GM18526 (cell line): ENCODE measurements around the gene MMEL1.

ENCODE experiments used
- POLR2A ChIP-seq: IDR thresholded peaks from 3 replicates; pipeline ENCODE4 v1.6.1; 2011; ENCODE audit not compliant: insufficient read length; ENCODE audit errors: extremely low read depth

Gene MMEL1

DNA sequence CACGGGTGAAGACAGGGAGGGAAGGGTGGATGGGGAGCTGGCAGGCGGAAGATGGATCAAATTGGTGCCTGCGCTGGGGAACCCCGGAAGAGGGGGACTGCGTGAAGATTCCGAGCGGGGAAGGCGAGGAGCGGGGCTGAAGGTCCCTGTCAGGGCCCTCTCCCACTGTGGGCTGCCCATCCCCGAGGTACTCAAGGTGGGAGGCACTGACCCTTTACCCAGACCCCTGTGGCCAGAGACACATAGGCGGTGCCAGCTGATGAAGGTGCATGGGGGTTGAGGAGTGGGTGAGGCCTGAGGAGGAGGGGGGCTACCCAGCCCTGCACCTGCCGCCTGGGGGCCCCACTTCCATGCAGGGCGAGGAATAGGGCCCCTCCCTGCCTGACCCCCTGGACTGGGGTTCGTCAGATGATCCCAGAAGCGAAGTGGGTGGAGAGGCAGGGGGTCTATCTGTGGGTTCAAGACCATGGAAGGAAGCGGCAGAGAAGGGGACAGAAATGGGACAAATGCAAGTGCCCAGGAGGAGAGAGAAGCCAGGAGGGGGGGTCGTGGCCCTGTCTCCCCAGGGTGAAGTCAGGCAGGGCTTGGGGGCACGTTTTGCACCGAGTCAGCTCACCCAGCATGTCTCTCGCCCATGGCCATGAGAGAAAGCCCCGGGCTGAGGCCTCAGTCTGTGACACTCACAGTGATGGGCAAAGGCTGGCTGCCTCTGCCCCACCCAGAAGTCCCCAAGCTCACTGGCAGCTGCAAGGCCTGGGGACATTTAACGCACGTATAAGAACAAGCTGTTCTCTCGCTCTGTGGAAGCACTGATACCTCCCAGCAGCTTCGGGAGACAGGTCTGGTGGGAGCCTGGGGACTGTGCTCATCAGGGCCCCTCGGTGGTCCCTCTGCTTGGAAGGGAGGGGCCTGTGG is 7.0 kb upstream of the MMEL1 start:
- TF ChIP-seq POLR2A: no peak

DNA sequence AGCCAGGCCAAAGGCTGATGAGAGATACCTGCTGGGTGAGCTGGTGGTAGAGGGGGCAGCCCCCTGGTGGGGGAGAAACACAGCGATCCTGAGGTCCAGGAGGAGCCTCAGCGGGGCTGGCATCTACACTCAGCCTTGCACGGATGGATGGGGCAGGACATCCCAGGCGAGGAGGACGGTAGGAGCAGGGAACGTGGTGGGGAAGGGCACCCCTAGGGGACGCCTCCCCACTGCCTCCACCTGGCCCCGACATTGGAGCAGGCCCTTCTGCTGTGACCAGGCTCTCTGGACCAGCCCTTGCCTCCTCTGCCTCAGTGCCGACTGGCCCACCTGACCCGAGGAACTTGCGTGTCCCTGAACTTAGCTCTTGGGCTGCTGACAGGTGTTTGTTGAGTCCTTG is 6.4 kb upstream of the MMEL1 start:
- no peak for TF ChIP-seq POLR2A

DNA sequence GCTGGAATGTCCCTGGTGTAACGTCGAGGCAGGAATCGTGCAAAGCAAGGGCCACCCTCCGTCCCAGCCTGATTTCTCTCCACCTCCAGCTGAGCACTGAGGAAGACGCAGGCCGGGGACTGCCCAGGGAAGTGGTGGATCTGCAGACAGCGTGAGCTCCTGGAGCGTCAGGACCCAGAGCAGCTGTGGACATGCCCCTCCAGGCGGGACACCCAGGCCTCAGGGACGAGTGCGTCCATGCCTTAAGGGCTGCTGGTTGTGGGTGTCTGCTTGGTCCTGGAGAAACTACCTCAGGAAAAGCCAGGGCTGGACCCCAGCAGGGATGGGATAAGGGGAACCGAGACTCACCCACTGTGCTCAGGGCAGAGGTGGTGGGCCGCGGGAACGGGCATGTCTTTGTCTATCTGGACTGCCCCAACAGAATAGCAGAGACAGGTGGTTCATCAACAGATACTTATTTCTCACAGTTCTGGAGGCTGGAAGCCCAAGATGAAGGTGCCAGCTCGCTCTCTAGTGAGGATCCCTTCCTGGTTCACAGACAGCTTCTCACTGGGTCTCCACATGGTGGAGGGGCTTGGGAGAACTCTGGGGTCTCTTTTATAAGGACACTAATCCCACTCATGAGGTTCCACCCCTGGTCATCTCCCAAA is 5.8 kb upstream of the MMEL1 start:
- no peak for TF ChIP-seq POLR2A

DNA sequence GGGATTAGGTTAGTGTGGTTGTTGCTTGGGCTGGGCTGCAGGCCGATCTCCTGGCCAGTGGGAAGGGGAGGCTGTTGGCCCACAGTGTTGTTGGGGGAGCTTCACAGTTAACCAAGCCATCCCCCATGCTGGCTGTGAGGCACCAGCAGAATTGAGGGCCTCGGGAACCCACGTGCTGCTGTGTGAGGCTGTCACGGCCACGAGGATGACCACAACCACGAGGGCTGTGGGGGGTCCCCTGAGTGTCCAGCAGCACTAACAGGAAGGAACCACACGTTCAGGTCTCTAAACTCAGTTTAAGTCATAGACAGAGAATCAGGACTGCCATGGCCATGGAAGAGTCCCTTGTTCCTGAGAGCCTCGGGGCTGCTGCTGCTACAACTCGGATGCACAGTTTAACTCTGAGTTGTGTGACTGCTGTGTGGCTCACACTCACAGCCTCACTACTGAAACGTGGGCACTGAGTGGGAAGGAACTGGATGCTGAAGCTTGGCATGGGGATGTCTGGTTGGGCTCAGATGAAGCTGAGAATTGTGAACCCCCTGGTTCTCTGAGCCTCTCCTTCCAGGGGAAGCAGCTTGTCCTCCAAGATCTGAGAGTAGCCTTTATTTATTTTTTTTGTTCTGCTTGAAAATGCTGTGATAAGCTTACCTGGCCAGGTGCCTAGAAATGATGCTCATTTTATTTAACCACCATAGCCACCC is 4.8 kb upstream of the MMEL1 start:
- TF ChIP-seq POLR2A: no peak

DNA sequence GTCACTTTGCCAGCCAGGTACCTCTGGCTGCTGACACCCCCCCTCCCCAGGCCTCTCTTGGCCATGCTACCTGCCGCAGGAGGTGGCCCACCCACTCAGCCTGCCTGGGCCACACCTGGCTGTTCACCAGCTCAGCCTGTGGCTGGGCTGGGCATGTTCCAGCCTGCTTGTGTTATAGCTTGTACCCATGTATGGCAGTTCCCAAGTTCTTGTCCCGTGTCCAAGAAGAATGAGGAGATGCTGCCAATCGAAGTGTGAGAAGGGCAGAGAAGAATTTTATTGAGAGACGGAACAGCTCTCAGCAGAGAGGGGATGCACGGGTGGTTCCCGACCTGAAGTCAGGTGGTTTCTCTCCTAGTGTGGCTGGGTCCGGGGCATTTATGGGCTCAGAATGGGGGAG is 3.9 kb upstream of the MMEL1 start:
- no peak for TF ChIP-seq POLR2A

DNA sequence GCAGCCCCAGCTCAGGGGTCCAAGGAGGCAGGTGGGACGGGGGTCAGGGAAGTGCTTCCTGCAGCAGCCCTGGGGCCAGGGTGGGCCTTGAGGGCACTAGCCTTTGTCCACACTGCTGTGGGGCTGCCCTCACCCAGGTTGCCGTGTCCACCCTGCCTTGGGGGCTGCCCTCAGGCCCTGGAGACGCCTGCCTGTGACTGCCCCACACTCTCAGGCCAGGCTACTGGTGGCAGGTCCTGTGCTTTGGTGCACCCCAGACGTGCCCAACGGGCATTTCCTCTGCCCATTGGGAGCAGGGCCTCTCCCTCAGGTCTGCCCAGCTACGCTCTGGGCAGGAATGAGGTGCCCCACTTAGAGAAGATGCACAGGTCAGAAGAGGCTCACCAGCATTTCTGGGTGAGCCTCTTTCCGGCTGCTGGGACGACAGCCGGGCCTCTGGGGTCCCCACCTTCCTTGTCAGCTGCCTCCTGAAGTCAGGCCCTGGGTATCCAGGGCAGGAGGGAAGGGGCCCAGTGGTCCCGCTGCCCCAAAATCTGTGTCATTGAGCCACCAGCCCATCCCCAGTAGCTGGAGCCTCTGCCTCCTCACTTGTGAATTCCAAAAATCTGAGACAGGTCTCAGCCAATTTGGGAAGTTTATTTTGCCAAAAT is 2.7 kb upstream of the MMEL1 start:
- no peak for TF ChIP-seq POLR2A

DNA sequence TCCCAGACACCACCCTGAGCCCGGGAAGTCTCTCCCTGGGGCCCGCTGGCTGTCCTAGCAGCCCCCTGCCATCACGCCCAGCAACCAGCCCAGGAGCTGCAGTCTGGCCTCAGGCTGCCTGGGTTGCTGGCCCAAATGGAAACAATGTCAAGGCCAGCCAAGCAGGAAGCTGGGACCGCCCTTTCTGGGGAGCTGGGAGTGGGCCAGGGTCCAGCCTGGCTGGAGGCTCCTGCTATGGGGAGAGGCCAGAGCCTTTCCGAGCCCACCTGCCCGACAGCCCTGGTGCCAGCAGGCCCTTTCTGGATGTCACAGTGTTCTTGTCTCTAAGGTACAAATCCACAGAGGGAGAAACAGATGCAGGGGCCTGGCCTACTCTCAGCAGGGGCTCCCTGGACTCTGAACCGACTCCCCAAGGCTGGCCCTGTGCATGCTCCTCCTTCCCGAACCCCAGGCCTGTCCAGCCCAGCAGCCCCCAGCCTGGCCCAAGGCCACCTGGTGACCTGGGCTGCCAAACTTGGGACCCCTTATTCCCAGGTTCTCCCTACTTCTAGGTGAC is 1.2 kb upstream of the MMEL1 start:
- no peak for TF ChIP-seq POLR2A

DNA sequence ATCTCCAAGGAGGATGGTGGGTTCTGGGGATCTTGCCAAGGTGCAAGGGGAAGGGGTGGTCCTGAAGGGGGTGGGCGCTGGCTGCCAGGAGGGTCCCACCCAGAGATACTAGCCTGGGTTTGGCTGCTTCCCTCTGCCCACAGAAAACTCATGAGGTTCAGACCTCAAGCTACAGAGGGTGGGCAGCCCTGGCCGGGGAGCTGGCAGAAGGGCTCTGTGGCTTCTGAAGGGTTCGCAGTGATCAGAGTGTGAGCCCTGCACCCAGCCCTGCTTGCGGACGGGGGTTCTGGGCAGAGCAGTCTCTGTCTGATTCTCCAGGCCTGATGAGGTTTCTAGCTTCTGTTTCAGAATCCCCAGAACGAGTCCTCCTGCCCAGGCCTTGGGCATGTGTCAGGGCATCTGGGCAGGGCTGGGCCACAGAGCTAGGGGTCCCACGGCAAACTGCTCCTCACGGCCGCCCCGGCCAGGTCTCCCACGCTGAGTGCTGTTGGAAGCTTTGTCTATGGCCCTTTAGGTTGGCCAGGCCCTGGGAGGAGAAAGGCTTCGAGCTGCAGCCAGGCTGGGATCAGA is 635 bp upstream of the MMEL1 start:
- TF ChIP-seq POLR2A: no peak

DNA sequence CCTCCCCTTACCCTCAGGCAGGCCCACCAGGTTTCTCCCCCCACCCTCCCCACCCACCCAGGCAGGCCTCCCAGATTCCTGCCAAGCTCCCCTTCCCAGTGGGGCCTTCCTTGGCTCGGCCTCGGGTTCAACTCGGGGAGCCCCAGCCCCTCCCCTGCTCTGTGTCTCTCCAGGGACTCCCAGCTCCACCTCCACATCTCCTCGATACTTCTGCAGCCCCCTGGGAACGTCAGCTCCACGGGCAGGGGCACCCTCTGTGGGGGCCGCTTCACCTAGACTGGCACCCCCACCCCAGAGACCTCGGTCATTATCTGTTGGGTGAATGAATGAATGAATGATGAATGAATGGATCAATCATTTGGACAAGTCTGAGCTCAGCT is 775 bp downstream of the MMEL1 start:
- no peak for TF ChIP-seq POLR2A

DNA sequence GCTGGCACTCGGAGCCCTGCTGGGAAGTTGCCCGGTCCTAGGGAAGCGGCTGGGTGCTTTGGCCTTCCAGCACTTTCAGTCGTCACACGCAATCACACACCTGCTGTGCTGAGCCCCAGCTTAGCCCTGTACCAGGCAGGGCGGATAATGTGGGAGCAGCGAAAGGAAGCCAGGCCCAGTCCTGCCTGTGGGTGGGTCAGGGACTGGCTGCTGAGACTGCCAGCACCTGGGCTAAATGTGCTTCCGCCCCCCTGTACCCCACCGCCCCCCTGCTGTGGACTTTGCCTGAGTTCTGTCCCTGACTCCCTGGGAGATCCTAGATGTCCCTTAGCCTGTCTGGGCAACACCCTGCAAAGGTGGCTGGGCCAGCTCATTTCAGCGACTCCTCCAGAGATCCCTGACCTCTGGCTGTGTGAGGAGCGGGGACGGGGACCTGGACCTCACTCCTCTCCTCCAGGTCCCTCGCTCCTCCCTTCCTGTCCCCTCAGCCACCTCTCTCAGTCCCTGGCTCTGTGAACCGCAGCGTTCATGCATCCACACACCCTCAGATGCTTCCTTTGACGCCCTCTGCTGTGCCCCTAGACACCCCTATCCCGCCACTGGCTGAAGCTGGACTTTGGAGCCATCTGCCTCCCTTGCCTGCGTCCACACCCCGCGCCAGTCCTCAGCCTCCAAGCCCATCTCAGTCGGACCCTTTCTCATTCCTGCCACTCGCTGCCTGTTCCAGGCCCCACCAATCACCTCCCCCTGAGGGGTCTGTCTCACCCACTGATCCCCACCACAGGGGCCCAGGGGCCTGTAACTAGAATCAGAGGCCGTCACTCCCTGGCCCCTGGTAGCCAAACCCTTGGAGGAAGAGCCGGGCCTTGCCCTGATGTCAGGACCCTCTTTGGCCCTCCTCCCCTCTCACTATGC is 1.4 kb downstream of the MMEL1 start:
- no peak for TF ChIP-seq POLR2A

DNA sequence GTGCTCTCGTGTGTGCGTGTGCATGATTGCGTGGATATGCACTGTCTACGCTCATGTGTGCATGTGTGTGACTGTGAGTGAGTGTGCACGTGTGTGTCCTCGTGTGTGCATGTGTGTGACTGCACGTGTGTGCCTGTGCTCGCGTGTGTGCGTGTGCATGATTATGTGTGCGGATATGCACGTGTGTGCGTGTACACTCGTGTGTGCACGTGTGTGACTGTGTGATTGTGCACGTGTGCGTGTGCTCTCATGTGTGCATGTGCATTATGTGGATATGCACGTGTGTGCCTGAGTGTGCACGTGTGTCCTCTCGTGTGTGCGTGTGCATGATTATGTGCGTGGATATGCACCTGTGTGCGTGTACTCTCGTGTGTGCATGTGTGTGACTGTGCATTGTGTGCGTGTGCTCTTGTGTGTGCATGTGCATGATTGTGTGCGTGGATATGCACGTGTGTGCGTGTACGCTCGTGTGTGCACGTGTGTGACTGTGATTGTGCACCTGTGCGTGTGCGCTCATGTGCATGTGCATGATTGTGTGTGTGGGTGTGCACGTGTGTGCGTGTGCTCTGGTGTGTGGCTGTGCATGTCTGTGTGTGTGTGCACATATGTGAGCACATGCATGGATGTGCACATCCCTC is 2.2 kb downstream of the MMEL1 start:
- TF ChIP-seq POLR2A: no peak

DNA sequence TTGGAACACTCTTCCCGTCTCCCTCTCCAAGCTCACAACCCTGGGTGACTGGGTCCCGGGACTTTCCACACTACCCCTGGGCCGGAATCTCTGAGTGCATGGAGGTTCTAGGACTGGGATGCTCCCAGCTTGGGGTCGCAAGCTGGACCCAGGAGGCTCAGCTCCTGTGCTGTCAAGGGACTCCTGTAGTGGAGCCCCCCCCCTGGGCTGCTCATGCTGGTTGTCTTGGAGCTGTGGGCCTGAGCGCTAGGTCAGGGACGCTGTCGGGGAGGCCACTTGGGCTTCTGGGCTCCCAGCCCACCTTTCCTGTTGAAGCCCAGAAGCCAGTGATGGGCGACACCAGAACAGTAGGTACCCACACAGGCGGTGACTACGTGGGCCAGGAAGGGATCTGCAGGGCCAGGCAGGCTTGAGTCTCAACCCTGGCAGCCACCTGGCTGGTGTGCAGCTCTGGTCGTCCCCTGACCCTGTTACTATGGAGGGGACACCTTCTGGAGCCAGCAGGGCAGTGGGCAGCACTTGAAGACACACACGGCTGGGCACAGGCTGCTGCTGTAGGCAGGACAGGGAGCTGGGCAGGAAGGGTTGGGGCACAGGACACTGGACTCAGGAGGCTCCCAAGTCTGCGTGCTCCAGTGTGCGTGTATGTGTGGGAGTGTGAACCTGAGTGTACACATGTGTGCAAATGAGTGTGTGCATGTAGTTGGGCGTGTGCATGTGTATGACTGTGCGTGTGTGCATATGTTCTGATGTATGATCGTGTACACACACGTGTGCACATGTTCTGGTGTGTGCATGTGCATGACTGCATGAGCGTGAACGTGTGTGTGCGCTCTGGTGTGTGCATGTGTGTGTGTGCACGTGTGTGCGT is 3.0 kb downstream of the MMEL1 start:
- TF ChIP-seq POLR2A: no peak

DNA sequence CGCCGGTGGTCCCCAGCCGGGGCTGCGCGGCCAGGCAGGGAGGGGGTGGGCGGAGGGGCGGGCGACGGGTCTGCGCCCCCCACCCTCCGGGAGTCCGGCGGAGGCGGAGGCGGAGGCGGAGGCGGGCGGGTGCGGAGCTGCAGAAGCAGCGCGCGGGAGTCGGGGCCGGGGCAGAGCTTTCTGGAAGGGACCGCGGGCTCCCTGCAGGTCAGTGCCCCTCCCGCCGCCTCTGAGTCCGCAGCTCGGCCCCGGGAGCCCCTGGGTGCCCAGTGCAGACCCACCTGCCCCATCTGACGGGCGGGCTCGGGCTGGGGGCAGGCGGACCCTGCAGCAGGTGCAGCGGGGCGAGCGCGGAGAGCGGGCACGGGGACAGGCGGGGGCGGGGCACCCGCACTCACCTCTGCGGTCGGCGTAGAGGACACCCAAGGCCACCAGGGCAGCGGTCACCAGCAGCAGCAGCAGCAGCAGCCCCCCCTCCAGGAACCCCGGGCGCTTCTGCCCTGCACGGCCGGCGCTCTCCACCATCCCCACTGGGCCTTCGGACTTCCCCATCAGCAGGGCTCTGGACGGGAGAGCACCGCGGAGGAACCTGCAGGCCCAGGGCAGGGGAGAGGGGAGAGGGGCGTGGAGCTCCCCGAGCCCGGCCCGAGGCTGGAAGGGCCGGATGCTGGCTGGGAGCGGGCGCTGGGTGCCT is 3.7 kb downstream of the MMEL1 start:
- no peak for TF ChIP-seq POLR2A
